ENCODE data around the gene TUSC2.

DNA sequence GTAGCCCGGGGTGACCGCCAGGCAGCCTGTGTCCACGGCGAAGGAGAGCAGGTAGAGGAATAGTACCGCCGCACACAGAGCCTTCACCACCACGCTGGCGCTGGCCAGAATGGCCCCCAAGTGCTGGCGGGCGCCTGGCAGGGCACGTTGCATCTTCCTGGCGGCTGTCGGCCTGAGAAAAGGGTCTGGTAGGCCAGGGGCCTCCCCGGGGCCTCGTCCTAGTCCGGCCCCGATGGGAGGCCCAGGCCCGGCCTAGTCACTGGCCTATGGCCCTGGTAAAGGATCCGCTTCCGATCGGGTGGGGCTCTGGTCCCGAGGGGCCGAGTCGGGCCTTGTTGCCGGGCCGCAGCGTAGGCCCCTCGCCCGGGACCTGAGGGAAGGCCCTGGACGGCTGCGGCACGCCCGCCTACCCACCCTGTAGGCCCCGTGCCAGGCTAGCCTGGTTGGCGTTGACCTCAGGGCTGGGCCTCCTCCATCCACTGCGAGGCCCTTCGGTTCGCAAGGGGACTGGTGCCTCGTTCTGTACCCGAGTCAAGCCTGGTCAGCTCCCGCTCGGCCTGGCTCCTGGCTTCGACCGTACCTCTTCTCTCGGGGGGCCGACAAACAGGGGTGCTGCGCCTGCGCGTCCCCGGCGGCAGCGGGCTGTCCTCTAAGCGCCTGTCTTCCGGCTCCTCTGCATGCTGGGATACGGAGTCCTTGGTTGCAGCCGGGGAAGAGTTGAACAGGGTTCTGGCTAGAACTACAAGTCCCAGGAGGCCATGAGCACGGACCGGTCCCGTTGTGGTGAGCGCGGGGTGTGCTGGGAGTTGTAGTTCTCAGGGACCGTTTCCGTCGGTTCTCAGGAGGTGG lies 31.1 kb upstream of the TUSC2 start, which contains the start of gene TMEM115:
- TF ChIP-seq, protein P1, sequence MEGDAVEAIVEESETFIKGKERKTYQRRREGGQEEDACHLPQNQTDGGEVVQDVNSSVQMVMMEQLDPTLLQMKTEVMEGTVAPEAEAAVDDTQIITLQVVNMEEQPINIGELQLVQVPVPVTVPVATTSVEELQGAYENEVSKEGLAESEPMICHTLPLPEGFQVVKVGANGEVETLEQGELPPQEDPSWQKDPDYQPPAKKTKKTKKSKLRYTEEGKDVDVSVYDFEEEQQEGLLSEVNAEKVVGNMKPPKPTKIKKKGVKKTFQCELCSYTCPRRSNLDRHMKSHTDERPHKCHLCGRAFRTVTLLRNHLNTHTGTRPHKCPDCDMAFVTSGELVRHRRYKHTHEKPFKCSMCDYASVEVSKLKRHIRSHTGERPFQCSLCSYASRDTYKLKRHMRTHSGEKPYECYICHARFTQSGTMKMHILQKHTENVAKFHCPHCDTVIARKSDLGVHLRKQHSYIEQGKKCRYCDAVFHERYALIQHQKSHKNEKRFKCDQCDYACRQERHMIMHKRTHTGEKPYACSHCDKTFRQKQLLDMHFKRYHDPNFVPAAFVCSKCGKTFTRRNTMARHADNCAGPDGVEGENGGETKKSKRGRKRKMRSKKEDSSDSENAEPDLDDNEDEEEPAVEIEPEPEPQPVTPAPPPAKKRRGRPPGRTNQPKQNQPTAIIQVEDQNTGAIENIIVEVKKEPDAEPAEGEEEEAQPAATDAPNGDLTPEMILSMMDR (conservative IDR thresholded peaks at IDR 0.05; ENCODE audit: low read depth in 2 of 2), result no peak
- no peak for TF ChIP-seq EZH2 (IDR thresholded peaks at IDR 0.05; ENCODE audit: low read depth, unreplicated experiment)
- TF ChIP-seq, protein P2, sequence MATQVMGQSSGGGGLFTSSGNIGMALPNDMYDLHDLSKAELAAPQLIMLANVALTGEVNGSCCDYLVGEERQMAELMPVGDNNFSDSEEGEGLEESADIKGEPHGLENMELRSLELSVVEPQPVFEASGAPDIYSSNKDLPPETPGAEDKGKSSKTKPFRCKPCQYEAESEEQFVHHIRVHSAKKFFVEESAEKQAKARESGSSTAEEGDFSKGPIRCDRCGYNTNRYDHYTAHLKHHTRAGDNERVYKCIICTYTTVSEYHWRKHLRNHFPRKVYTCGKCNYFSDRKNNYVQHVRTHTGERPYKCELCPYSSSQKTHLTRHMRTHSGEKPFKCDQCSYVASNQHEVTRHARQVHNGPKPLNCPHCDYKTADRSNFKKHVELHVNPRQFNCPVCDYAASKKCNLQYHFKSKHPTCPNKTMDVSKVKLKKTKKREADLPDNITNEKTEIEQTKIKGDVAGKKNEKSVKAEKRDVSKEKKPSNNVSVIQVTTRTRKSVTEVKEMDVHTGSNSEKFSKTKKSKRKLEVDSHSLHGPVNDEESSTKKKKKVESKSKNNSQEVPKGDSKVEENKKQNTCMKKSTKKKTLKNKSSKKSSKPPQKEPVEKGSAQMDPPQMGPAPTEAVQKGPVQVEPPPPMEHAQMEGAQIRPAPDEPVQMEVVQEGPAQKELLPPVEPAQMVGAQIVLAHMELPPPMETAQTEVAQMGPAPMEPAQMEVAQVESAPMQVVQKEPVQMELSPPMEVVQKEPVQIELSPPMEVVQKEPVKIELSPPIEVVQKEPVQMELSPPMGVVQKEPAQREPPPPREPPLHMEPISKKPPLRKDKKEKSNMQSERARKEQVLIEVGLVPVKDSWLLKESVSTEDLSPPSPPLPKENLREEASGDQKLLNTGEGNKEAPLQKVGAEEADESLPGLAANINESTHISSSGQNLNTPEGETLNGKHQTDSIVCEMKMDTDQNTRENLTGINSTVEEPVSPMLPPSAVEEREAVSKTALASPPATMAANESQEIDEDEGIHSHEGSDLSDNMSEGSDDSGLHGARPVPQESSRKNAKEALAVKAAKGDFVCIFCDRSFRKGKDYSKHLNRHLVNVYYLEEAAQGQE (IDR thresholded peaks at IDR 0.05; ENCODE audit: unreplicated experiment), result no peak
- TF ChIP-seq JUNB (IDR thresholded peaks at IDR 0.05; ENCODE audit: unreplicated experiment), result no peak
- no peak for TF ChIP-seq NANOG (IDR thresholded peaks at IDR 0.05; ENCODE audit: borderline replicate concordance)

Measured in GM23338 (cell line).